Type B pancreatic cell (in vitro differentiated cells): ENCODE results near the gene PNPLA8. TPM values are rescaled to one million over a fixed set of nuclear protein-coding genes. Genes with fewer than 3 reads are reported as not detected.
"Not testable (repeated sequence)": the region's sequence is repeated elsewhere in the genome, so short reads cannot be mapped to it uniquely, and the experiment has no call there.

Source experiments
- DNase-seq: peaks from one replicate; pipeline ENCODE4 v3.0.0; 2021; ENCODE audit warnings: mixed read lengths; ENCODE audit not compliant: unreplicated experiment; ENCODE audit errors: extremely low spot score
- H3K27ac Mint-ChIP-seq: 2 replicates; pipeline ENCODE4 v1.8.0; 2021; ENCODE audit warnings: mild to moderate bottlenecking, mixed read lengths
- H3K27me3 Mint-ChIP-seq: 2 replicates; pipeline ENCODE4 v1.8.0; 2021; ENCODE audit warnings: mixed read lengths
- H3K36me3 Mint-ChIP-seq: 2 replicates; pipeline ENCODE4 v1.8.0; 2021; ENCODE audit warnings: mixed read lengths
- H3K4me1 Mint-ChIP-seq: one replicate; pipeline ENCODE4 v1.8.0; 2021; ENCODE audit warnings: mixed read lengths; ENCODE audit not compliant: unreplicated experiment
- H3K4me3 Mint-ChIP-seq: 2 replicates; pipeline ENCODE4 v1.8.0; 2021; ENCODE audit warnings: mild to moderate bottlenecking, mixed read lengths
- H3K9me3 Mint-ChIP-seq: 2 replicates; pipeline ENCODE4 v1.8.0; 2021; ENCODE audit warnings: mixed read lengths
- CTCF ChIP-seq: fragments of 200-600 bp; sonication (generic); conservative IDR thresholded peaks from 2 replicates; pipeline ENCODE4 v1.5.0; 2021; ENCODE audit warnings: antibody characterized with exemption, mild to moderate bottlenecking
- total RNA-seq: library from RNA; stranded (reverse); gene quantifications from 2 replicates; pipeline ENCODE4 v1.2.1, GENCODE V29; 2021; ENCODE audit warnings: low replicate concordance

Gene PNPLA8
- total RNA-seq, 1 donor from 2014 or later, result 17.1 TPM

- H3K36me3 Mint-ChIP-seq, result peaks cover 14% of the 10 kb centered on the region
- no peak overlapping the region for H3K4me3 Mint-ChIP-seq
- no peak overlapping the region for H3K27ac Mint-ChIP-seq
- DNase-seq, result no peak
- no peaks in the 10 kb centered on the region for H3K4me1 Mint-ChIP-seq
- TF ChIP-seq CTCF, result no peak
- H3K9me3 Mint-ChIP-seq, result no peaks in the 10 kb centered on the region
- H3K27me3 Mint-ChIP-seq, result no peaks in the 10 kb centered on the region
Measured at GRCh38 chr7:108479751-108480150, 46.2 kb downstream of the PNPLA8 start.

GRCh38 chr7:108479118-108479517 is 46.8 kb downstream of the PNPLA8 start:
- H3K4me3 Mint-ChIP-seq, result no peak overlapping the region
- H3K27ac Mint-ChIP-seq, result no peak overlapping the region
- no peaks in the 10 kb centered on the region for H3K9me3 Mint-ChIP-seq
- no peaks in the 10 kb centered on the region for H3K27me3 Mint-ChIP-seq
- no peak for DNase-seq
- H3K4me1 Mint-ChIP-seq, result no peaks in the 10 kb centered on the region
- peaks cover 11% of the 10 kb centered on the region for H3K36me3 Mint-ChIP-seq
- no peak for TF ChIP-seq CTCF

DNA sequence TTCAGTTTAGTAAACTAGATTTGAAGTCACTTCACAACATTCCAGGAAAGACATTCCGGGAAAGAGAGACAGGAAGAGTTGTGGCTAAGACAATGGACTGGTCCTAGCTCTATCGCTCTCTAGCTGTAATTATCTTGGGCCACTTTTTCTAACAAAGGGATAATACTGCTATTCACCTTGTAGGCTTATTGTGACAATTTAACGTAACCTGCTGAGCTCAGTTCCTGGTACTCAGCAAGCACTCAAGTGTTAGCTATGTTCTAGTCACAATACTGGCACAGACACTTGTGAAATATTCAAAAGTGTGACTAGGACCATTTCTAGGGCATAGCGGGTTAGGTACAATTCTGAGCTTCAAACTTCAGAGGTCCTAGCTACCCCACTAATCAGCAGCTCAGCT is 57.7 kb downstream of the PNPLA8 start:
- Mint-ChIP-seq H3K27me3 (no peaks in the 10 kb centered on the region), H3K36me3 (no peaks in the 10 kb centered on the region), H3K4me1 (no peaks in the 10 kb centered on the region), H3K9me3 (no peaks in the 10 kb centered on the region), H3K27ac (no peak overlapping the region), H3K4me3 (no peak overlapping the region)
- TF ChIP-seq CTCF, result no peak
- DNase-seq, result no peak

- Mint-ChIP-seq H3K27ac (no peak overlapping the region), H3K36me3 (no peaks in the 10 kb centered on the region), H3K4me1 (no peaks in the 10 kb centered on the region), H3K4me3 (no peak overlapping the region), H3K9me3 (no peaks in the 10 kb centered on the region), H3K27me3 (no peaks in the 10 kb centered on the region)
- TF ChIP-seq CTCF, result no peak
- no peak for DNase-seq
Measured at GRCh38 chr7:108467391-108467790, 58.5 kb downstream of the PNPLA8 start.

DNA sequence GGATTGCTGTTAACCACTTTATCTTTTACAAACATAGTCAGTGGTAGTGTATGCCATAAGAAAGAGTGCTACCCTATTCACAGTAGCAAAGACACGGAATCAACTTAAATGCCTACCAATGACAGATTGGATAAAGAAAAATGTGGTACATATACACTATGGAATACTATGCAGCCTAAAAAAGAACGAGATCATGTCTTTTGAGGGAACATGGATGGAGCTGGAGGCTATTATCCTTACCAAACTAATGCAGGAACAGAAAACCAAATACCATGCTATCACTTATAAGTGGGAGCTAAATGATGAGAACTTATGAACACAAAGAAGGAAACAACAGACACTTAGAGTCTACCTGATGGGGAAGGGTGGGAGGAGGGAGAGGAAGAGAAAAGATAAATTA is 59.6 kb downstream of the PNPLA8 start:
- H3K4me3 Mint-ChIP-seq, H3K9me3 Mint-ChIP-seq, H3K27ac Mint-ChIP-seq, H3K27me3 Mint-ChIP-seq, DNase-seq, H3K4me1 Mint-ChIP-seq, H3K36me3 Mint-ChIP-seq: not testable (repeated sequence)

DNA sequence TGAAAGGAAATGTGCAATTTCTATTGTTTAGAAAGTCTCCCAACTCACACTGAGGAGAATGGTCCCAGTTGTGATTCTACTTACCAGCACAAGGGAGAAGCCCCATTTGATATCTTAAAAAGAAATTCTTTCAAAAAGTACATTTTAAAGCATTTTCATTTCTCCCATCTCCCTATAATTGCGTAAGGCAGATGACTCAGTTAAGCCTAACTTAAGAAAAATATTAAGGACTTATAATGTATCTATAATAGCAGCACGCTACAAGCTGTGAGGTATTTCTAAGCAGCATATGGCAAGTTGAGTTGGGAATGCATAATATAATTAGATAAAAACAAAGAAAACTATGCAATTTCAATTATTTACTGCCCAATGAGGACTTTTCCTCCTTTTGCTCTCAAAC is 61.2 kb downstream of the PNPLA8 start:
- H3K36me3 Mint-ChIP-seq, result no peaks in the 10 kb centered on the region
- peaks cover 11% of the 10 kb centered on the region for H3K4me1 Mint-ChIP-seq
- no peak for DNase-seq
- TF ChIP-seq CTCF, result no peak
- H3K27me3 Mint-ChIP-seq, result peaks cover 5% of the 10 kb centered on the region
- no peak overlapping the region for H3K27ac Mint-ChIP-seq
- H3K4me3 Mint-ChIP-seq, result no peak overlapping the region
- H3K9me3 Mint-ChIP-seq, result no peaks in the 10 kb centered on the region
